ENCODE measurements around the gene TRIM65.

The TRIM65 gene, protein sequence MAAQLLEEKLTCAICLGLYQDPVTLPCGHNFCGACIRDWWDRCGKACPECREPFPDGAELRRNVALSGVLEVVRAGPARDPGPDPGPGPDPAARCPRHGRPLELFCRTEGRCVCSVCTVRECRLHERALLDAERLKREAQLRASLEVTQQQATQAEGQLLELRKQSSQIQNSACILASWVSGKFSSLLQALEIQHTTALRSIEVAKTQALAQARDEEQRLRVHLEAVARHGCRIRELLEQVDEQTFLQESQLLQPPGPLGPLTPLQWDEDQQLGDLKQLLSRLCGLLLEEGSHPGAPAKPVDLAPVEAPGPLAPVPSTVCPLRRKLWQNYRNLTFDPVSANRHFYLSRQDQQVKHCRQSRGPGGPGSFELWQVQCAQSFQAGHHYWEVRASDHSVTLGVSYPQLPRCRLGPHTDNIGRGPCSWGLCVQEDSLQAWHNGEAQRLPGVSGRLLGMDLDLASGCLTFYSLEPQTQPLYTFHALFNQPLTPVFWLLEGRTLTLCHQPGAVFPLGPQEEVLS

DNA sequence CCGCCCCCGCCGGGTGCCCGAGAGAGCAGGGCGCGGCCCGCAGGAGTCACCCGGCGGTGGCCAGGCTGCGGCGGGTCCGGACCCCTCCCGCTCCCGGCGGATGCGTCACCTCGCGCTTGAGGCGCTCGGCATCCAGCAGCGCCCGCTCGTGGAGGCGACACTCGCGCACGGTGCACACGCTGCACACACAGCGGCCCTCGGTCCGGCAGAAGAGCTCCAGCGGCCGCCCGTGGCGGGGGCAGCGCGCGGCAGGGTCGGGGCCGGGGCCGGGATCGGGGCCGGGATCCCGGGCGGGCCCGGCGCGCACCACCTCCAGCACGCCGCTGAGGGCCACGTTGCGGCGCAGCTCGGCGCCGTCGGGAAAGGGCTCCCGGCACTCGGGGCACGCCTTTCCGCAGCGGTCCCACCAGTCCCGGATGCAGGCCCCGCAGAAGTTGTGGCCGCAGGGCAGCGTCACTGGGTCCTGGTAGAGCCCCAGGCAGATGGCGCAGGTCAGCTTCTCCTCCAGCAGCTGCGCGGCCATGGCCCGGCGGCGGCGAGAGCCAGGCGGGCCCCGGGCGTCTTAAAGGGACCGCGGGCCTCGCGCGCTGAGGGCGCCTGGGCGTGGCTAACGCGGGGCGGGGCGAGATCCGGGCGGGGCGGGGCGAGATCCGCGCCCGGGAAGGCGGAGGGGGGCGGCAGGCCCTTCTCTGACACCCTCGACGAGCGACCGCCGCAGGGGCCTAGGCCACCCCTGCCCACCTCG, at the start of gene TRIM65:
TRIM65 (minus strand) TSS at position 537 of the 745 bp plus-strand sequence; CDS start at position 523, 14 bp downstream.
- DNase-seq (ENCODE audit: low spot score) = peak; percentile 84

GRCh38 chr17:75945211-75945610, 48.5 kb upstream of the TRIM65 start:
- DNase-seq (ENCODE audit: low spot score) = no peak

DNA sequence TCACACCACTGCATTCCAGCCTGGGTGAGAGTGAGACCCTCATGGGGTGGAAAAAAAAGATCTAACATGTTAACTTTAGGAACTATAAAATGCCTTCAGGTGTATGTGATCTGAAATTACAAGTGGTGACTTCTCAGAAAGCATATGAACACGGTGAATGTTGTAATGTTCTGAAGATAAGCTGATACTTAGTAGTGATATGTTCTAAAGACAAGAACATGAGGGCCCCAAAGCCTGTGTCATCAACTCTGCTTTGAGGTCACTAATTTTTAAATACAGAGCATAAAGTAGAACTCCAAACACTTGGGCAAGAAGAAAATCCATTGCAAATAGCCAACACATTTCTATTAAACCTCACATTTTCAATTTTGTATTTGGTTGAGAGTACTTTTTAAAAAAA, 46.7 kb upstream of the TRIM65 start:
- no peak for DNase-seq (ENCODE audit: low spot score)

DNA sequence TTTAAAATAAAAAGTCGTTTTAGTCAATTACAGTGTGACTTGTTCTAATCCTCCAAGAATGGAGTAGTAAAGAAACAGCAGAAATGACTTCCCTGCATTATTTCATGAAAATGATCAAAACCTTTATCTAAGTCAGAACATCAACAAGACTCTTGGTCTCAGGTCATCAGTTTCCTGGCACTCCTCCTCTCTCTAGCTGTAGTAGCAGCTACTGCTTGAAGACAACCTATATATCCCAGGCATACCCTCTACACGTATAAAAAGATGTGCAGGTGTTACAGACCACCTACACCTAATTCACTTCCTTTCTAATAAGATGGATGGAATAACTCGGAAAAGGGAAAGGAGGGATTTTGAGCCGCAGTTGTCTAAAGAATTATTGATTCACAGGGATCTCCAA, 45.7 kb upstream of the TRIM65 start:
- no peak for DNase-seq (ENCODE audit: low spot score)

- no peak for DNase-seq (ENCODE audit: low spot score)
These were observed 44.7 kb upstream of the TRIM65 start for GRCh38 chr17:75941442-75941819.

DNA sequence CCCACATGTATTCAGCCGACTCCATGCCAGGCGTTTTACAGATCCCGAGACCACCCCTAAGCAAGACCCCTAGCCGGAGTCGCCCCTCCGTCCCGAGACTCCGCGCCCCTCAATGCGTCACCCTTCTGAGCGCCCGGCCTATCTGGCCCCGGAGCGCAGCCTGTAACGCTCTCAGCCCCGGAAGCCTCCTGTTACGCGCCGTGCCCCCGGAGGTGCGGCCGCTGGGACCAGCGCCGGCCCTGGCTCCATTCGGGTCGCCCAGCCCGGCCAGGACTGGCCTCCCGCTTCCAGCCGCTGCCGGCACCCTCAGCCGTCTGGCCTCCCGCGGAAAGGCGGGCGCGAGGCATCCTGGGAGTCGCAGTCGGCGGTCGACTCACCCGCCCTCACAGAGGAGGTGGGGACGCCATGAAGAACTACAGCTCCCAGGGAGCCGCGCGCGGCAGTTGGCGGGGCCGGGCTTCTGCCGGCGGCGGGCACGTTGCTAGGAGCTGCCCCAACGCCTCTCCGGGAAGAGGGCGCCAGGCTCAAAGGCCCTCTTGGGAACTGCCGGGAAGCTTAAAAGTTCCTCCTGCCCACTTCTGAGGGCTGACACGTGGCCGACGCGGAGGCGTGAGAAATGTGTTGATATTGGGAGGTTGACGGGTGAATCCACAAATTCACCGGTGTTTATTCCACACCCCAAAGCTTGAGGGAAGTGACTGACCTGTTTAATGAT, 44.1 kb upstream of the TRIM65 start, which contains the start of gene FBF1:
FBF1 (minus strand) TSS at position 316 of the 715 bp plus-strand sequence. CDS start 2,893 bp downstream, outside the sequence.
- peak; percentile 86 for DNase-seq (ENCODE audit: low spot score)

DNA sequence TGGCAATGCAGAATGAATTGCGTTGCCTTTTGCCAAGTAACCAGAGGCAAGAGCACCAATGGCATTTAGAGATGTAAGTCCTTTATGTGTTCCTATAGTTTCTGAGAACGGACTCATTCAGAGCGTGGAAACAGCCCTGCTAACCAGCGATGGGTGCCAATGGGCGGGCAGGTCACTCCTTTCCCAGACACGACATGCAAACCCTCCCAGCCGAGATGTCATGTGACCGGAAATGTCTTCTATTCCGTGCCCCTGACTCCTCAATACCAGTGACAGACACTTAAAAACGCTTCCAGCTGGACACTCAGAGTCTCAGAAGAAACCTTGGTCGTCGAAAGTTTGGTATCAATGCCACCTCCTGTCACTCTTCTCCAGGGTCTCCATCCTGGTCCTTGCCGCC, 40.9 kb upstream of the TRIM65 start:
- no peak for DNase-seq (ENCODE audit: low spot score)

DNA sequence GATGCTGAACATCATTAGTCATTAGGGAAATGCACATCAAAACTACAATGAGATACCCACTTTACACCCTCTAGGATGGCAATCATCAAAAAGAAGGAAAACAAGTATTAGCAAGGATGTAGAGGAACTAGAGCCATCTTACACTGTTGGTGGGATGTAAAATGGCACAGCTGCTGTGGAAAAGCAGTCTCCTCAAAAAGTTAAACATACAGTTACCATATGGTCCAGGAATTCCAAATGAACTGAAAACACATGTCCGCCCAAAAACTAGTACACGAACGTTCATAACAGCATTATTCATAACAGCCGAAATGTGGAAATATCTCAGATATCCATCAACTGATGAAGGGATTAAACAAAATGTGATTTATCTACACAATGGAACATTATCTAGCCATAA, 37.1 kb upstream of the TRIM65 start:
- DNase-seq (ENCODE audit: low spot score) = no peak

- DNase-seq (ENCODE audit: low spot score) = no peak
These were observed 36.1 kb upstream of the TRIM65 start for GRCh38 chr17:75932852-75933251.

DNA sequence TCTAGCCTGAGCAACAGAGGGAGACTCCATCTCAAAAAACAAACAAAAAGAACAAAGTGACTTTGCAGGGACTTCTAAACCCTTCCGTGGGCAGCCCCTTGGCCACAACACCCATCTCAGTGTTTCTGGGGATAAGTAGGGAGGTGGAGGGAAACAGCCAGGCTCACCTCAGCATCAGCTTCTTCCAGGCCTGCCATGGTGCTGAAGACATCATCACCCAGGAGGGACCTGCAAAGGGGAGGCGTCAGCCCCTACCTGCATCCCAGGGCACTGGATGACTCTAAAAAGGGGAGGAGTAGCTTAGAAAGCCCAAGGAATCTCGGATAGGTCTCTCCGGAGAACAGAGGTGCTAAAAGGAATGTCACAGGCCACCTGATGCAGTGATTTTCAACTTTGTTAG, 34.3 kb upstream of the TRIM65 start:
- no peak for DNase-seq (ENCODE audit: low spot score)

DNA sequence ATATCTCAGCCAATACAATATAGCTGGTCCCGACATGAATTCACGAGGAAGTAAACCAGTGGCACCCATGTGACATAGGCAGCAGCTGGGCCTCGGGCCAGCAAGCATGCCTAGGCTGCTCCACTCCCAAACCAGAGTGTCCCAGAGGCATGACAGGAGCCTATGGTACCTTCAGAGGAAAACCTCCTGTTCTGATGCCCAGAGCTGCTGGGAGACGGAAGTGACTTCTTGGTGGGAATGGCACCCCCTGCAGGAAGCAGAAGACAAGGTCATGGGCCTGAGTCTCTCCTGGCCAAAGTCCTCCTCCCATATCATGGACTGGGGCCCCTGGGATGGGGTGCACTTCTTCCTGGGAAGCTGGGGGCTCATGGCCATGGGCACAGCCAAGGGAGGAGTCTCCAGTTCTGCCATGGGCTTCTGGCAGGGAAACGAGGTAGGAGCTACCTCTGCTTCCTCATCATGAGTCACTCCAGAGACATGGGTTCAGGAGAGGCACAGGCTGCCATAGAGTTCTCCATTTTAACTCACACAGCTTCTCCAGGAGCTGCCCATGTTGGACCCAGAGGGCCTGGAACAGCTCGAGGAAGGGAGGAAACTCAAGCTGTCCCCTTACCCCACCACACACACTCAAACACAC, 30.7 kb upstream of the TRIM65 start:
- DNase-seq (ENCODE audit: low spot score) = no peak

DNA sequence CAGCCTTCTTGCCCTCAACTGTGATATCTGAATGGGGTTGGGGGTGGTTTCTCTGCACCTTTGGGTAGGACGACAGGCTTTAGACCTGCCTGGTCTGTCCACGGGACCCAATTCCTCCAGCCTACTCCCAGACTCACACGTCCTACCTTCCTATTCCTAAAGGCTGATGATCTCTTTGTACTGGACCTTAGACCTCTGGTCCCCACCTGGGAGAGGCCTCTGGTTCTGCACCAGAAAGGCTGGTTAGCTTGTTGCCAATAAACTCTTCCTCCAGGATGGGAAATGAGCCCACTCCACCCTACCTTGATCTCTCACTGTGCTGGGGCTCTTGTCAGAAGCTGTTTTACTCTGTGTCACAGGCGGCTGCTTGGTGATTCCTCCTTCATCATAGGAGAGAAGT, 29.7 kb upstream of the TRIM65 start:
- DNase-seq (ENCODE audit: low spot score) = no peak

GRCh38 chr17:75925912-75926311, 29.2 kb upstream of the TRIM65 start:
- no peak for DNase-seq (ENCODE audit: low spot score)

GRCh38 chr17:75925103-75925502, 28.4 kb upstream of the TRIM65 start:
- no peak for DNase-seq (ENCODE audit: low spot score)

- no peak for DNase-seq (ENCODE audit: low spot score)
These were observed 26.5 kb upstream of the TRIM65 start for GRCh38 chr17:75922963-75923874.

DNA sequence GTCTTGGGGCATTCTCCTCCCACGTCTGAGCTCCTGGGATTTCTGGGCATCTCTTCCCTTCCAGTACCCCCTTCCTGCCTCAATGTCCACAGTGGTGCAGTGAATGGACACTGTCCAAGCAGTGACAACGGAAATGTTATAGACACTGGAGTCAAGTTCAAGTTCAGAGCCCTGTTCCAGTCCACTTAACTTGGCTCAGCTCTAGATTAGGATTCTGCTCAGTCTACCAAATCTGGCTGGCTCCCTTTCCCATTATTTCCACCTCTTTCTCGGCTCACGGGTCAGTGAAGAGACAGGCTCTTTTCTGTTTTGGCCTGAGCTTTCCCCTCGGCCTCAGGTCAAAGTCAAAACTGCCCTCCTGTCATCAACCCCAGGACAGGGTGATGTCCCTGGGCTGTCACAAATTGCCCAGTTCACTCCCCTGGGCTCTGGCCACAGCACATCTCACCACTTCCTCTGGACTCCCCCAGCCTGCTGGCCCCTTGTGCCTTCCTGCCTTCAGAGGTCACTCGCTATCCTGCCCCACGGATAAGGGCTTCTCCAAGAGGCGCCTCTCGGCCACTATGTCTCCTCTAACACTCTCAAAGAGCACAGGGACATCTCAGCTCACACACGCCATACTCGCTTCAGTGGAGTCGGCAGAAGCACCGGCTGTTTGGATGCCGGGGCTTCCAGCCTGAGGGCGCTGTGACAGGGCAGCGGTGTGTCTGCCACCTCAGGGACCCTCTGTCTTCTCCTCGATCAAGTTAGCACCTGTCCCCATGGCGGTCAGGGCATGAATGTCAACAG, 25.6 kb upstream of the TRIM65 start:
- DNase-seq (ENCODE audit: low spot score) = no peak

DNA sequence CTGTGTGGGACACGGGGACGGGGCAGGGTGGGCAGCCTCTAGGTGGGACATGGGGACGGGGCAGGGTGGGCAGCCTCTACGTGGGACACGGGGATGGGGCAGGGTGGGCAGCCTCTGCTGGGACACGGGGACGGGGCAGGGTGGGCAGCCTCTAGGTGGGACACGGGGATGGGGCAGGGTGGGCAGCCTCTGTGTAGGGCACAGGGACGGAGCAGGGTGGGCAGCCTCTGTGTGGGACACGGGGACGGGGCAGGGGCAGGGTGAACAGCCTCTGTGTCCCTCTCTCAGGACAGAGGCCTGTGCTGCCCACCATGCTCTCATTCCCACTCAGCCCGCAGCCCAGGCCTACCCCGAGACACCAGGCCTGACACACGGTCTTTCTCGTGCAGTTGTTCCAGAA, 24.8 kb upstream of the TRIM65 start:
- no peak for DNase-seq (ENCODE audit: low spot score)

GRCh38 chr17:75920045-75920560, 23.4 kb upstream of the TRIM65 start:
- DNase-seq (ENCODE audit: low spot score) = no peak

GRCh38 chr17:75919611-75920010, 22.9 kb upstream of the TRIM65 start:
- DNase-seq (ENCODE audit: low spot score) = no peak

DNA sequence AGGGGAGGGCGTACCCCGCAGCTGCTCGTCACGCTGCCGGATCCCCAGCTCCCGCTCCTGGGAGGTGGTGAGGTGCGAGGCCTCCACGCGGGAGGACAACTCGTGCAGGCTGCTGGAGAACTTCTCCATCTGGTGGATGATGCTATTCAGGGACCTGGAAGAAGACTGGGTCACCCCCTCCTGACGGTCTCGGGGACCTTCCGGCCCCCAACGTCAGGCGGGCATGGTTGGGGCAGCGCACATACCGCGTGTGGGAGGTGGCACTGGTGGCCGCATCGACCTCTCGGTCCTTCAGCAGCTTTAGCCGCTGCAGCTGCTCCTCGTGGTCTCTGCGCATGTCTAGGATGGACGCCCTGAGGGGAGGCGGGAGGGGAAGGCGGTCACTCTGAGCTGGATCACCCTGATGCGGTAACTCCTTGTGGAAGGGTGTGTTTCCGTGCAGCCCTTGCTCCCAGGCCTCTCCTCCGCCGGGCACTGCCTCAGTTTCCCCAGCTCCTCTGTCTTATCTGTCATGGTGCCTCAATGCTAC, 21.2 kb upstream of the TRIM65 start:
- no peak for DNase-seq (ENCODE audit: low spot score)
